Erythroblast (primary cell): ENCODE data around the gene DDX39B.

ENCODE experiments used
- GATA1 ChIP-seq: IDR thresholded peaks from 2 replicates; pipeline ENCODE4 v1.6.1; 2011; ENCODE audit warnings: low read depth, mild to moderate bottlenecking, control low read depth, low read length, moderate library complexity
- POLR2A ChIP-seq: IDR thresholded peaks from 2 replicates; pipeline ENCODE4 v1.6.1; 2011; ENCODE audit warnings: mild to moderate bottlenecking, low read length

DNA sequence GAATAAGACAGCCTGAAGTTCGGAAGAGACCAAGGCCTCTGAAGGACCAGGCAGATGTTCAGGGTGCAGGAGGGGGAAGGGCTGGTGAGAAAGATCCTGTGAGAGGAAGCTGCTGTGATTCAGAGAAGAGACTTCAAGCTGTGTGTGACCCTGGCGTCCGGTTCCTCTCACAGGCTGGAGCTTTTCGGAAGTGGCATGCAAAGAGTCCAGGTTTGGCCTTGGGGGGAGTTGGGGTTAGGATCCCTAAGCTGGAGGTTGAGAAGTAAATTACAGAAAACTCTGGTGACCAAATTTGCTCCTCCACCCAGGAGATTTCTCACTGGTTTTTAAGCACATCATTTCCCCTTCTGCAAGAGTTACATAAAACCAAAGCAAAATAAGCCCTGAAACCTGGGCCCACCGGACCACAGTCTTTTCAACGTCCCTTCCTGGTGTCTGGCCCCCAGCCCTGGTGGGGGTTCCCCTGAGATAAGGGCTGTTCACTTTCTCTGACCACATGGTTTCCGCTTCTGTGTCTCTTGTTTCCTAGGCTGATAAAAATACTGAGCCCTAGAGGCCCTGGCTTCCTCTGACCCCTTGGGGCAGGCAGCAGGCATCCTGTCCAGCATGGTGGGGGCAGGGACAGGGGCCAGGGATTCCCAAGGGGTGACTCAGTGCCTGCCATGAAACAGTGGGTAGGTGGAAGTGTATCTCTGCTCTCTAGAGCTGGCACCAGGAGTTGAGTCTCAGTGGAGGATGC is 18.3 kb upstream of the DDX39B start:
- TF ChIP-seq POLR2A (no peak), GATA1 (no peak)
